RPMI7951 (cell line): Measurements from ENCODE around the gene FAM229B. TPM values are rescaled to one million over a fixed set of nuclear protein-coding genes. Genes with fewer than 3 reads are reported as not detected.
"Not testable (repeated sequence)": the region's sequence is repeated elsewhere in the genome, so short reads cannot be mapped to it uniquely, and the experiment has no call there.

ENCODE experiments used
- DNase-seq: peaks from one replicate; pipeline ENCODE4 v3.0.0-alpha.2; 2012; ENCODE audit warnings: low read depth
- total RNA-seq: library from RNA; depleted of rRNA; stranded (reverse); fragments of >200 nt; shearing (Covaris generic); gene quantifications from 2 replicates; pipeline ENCODE4 v1.2.3, GENCODE V29; 2014; rRNA removed

Gene FAM229B
- 22.5 and 22.6 TPM in 2 replicates for total RNA-seq

- peak; percentile 97 for DNase-seq
Measured at GRCh38 chr6:112087136-112087911, at the start of gene FAM229B, which contains the start of gene TUBE1. Gene FAM229B, plus strand, starts transcription at chr6:112087591. Its CDS starts 11,693 bp downstream, at chr6:112099284. Gene TUBE1, minus strand, starts transcription at chr6:112087482. Its CDS starts 48 bp downstream, at chr6:112087434.

- peak; percentile 95 for DNase-seq
Measured at GRCh38 chr6:112037783-112038216, 49.6 kb upstream of the FAM229B start.

- DNase-seq, result no peak
Measured at GRCh38 chr6:112038268-112038667, 49.1 kb upstream of the FAM229B start.

GRCh38 chr6:112038756-112039430 lies 48.5 kb upstream of the FAM229B start:
- no peak for DNase-seq

- DNase-seq, result no peak
Measured at GRCh38 chr6:112039431-112039770, 48.0 kb upstream of the FAM229B start.

GRCh38 chr6:112040956-112041355 lies 46.4 kb upstream of the FAM229B start:
- DNase-seq, result peak; percentile 58

GRCh38 chr6:112041535-112041934 lies 45.9 kb upstream of the FAM229B start:
- peak; percentile 29 for DNase-seq

- DNase-seq, result peak; percentile 90
Measured at GRCh38 chr6:112043032-112044007, 44.1 kb upstream of the FAM229B start.

GRCh38 chr6:112044196-112044595 lies 43.2 kb upstream of the FAM229B start:
- DNase-seq, result no peak

- peak; percentile 69 for DNase-seq
Measured at GRCh38 chr6:112044856-112045255, 42.5 kb upstream of the FAM229B start.

GRCh38 chr6:112047523-112047922 lies 39.9 kb upstream of the FAM229B start:
- DNase-seq, result not testable (repeated sequence)

- DNase-seq, result peak; percentile 37
Measured at GRCh38 chr6:112049026-112049799, 38.2 kb upstream of the FAM229B start.

GRCh38 chr6:112049996-112050395 lies 37.4 kb upstream of the FAM229B start:
- no peak for DNase-seq

- DNase-seq, result no peak
Measured at GRCh38 chr6:112050429-112050828, 37.0 kb upstream of the FAM229B start.

- DNase-seq, result not testable (repeated sequence)
Measured at GRCh38 chr6:112051251-112051740, 36.1 kb upstream of the FAM229B start.

GRCh38 chr6:112054001-112054400 lies 33.4 kb upstream of the FAM229B start, which contains the start of gene CCN6:
Gene CCN6, plus strand, starts transcription at chr6:112054104. Its CDS starts 254 bp downstream, at chr6:112054358.
- DNase-seq, result no peak

GRCh38 chr6:112054555-112055190 lies 32.7 kb upstream of the FAM229B start:
- no peak for DNase-seq

- no peak for DNase-seq
Measured at GRCh38 chr6:112058243-112059032, 29.0 kb upstream of the FAM229B start.

GRCh38 chr6:112061605-112062004 lies 25.8 kb upstream of the FAM229B start:
- peak; percentile 16 for DNase-seq
